ENCODE data around the gene RPL27A. TPM values are rescaled to one million over a fixed set of nuclear protein-coding genes. Genes with fewer than 3 reads are reported as not detected.

RPL27A gene
- total RNA-seq, 1 experiment from 2014 or later = 1,103 TPM

DNA sequence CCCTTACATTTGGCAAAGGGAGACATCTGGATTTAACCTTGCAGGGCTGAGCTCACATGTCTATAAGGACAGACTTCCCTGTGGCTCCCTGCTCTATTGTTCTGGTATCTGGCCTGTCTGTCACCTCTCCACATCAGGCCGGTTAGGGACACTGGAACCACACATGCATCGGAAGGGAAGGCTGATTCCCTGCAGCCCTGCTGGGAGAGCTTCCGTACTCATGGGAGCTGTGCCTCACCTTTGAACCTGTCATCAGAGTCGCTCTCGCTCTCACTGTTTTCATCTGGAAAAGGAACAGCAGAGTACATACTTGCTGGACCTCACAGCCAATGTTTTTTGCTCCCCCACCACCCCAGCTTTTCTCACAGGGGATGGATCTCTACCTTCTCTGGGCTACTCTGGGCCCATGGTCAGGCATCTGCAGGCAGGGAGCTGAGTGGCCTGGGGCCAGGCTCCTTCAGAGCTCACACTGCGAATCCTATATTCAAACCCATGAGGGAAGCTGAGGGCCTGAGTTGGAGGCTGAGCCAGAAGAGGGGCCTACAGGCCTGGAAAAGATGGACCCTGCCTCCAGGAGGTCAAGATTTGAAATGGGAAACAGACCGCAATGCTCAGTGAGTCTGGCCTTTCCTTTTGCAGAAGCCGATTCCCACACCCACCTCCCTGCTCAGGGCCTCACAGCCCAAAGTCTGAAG, 31.3 kb downstream of the RPL27A start:
- POLR2A ChIA-PET = no interaction called here
- peaks cover 16% of the 10 kb centered on the region for H3K36me3 Mint-ChIP-seq
- no peak for DNase-seq (ENCODE audit: low spot score)
- TF ChIP-seq PRRX2 (CRISPR knock-in tag; IDR thresholded peaks at IDR 0.05) (no peak), JAZF1 (CRISPR knock-in tag; IDR thresholded peaks at IDR 0.05) (no peak), FOXK1 (CRISPR knock-in tag; IDR thresholded peaks at IDR 0.05) (no peak), MXD4 (CRISPR knock-in tag; IDR thresholded peaks at IDR 0.05; ENCODE audit: borderline replicate concordance) (no peak), SMAD4 (CRISPR knock-in tag; IDR thresholded peaks at IDR 0.05) (no peak), ZNF317 (CRISPR knock-in tag; IDR thresholded peaks at IDR 0.05; ENCODE audit: borderline replicate concordance, low read depth) (no peak), EMX1 (CRISPR knock-in tag; IDR thresholded peaks at IDR 0.05) (no peak), JUN (CRISPR knock-in tag; IDR thresholded peaks at IDR 0.05) (no peak), CBFB (CRISPR knock-in tag; IDR thresholded peaks at IDR 0.05; ENCODE audit: low read depth) (no peak)
- TF ChIP-seq, protein P1, sequence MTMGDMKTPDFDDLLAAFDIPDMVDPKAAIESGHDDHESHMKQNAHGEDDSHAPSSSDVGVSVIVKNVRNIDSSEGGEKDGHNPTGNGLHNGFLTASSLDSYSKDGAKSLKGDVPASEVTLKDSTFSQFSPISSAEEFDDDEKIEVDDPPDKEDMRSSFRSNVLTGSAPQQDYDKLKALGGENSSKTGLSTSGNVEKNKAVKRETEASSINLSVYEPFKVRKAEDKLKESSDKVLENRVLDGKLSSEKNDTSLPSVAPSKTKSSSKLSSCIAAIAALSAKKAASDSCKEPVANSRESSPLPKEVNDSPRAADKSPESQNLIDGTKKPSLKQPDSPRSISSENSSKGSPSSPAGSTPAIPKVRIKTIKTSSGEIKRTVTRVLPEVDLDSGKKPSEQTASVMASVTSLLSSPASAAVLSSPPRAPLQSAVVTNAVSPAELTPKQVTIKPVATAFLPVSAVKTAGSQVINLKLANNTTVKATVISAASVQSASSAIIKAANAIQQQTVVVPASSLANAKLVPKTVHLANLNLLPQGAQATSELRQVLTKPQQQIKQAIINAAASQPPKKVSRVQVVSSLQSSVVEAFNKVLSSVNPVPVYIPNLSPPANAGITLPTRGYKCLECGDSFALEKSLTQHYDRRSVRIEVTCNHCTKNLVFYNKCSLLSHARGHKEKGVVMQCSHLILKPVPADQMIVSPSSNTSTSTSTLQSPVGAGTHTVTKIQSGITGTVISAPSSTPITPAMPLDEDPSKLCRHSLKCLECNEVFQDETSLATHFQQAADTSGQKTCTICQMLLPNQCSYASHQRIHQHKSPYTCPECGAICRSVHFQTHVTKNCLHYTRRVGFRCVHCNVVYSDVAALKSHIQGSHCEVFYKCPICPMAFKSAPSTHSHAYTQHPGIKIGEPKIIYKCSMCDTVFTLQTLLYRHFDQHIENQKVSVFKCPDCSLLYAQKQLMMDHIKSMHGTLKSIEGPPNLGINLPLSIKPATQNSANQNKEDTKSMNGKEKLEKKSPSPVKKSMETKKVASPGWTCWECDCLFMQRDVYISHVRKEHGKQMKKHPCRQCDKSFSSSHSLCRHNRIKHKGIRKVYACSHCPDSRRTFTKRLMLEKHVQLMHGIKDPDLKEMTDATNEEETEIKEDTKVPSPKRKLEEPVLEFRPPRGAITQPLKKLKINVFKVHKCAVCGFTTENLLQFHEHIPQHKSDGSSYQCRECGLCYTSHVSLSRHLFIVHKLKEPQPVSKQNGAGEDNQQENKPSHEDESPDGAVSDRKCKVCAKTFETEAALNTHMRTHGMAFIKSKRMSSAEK (CRISPR knock-in tag; IDR thresholded peaks at IDR 0.05; ENCODE audit: borderline replicate concordance) = no peak
- TF ChIP-seq, protein P2, sequence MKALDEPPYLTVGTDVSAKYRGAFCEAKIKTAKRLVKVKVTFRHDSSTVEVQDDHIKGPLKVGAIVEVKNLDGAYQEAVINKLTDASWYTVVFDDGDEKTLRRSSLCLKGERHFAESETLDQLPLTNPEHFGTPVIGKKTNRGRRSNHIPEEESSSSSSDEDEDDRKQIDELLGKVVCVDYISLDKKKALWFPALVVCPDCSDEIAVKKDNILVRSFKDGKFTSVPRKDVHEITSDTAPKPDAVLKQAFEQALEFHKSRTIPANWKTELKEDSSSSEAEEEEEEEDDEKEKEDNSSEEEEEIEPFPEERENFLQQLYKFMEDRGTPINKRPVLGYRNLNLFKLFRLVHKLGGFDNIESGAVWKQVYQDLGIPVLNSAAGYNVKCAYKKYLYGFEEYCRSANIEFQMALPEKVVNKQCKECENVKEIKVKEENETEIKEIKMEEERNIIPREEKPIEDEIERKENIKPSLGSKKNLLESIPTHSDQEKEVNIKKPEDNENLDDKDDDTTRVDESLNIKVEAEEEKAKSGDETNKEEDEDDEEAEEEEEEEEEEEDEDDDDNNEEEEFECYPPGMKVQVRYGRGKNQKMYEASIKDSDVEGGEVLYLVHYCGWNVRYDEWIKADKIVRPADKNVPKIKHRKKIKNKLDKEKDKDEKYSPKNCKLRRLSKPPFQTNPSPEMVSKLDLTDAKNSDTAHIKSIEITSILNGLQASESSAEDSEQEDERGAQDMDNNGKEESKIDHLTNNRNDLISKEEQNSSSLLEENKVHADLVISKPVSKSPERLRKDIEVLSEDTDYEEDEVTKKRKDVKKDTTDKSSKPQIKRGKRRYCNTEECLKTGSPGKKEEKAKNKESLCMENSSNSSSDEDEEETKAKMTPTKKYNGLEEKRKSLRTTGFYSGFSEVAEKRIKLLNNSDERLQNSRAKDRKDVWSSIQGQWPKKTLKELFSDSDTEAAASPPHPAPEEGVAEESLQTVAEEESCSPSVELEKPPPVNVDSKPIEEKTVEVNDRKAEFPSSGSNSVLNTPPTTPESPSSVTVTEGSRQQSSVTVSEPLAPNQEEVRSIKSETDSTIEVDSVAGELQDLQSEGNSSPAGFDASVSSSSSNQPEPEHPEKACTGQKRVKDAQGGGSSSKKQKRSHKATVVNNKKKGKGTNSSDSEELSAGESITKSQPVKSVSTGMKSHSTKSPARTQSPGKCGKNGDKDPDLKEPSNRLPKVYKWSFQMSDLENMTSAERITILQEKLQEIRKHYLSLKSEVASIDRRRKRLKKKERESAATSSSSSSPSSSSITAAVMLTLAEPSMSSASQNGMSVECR (CRISPR knock-in tag; IDR thresholded peaks at IDR 0.05; ENCODE audit: borderline replicate concordance) = no peak
- TF ChIP-seq, protein P3, sequence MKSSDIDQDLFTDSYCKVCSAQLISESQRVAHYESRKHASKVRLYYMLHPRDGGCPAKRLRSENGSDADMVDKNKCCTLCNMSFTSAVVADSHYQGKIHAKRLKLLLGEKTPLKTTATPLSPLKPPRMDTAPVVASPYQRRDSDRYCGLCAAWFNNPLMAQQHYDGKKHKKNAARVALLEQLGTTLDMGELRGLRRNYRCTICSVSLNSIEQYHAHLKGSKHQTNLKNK (CRISPR knock-in tag; IDR thresholded peaks at IDR 0.05) = no peak
- TF ChIP-seq, protein P4, sequence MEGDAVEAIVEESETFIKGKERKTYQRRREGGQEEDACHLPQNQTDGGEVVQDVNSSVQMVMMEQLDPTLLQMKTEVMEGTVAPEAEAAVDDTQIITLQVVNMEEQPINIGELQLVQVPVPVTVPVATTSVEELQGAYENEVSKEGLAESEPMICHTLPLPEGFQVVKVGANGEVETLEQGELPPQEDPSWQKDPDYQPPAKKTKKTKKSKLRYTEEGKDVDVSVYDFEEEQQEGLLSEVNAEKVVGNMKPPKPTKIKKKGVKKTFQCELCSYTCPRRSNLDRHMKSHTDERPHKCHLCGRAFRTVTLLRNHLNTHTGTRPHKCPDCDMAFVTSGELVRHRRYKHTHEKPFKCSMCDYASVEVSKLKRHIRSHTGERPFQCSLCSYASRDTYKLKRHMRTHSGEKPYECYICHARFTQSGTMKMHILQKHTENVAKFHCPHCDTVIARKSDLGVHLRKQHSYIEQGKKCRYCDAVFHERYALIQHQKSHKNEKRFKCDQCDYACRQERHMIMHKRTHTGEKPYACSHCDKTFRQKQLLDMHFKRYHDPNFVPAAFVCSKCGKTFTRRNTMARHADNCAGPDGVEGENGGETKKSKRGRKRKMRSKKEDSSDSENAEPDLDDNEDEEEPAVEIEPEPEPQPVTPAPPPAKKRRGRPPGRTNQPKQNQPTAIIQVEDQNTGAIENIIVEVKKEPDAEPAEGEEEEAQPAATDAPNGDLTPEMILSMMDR (IDR thresholded peaks at IDR 0.05) = no peak
- TF ChIP-seq, protein P5, sequence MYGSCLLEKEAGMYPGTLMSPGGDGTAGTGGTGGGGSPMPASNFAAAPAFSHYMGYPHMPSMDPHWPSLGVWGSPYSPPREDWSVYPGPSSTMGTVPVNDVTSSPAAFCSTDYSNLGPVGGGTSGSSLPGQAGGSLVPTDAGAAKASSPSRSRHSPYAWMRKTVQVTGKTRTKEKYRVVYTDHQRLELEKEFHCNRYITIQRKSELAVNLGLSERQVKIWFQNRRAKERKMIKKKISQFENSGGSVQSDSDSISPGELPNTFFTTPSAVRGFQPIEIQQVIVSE (CRISPR knock-in tag; IDR thresholded peaks at IDR 0.05; ENCODE audit: borderline replicate concordance) = no peak
- TF ChIP-seq, protein P6, sequence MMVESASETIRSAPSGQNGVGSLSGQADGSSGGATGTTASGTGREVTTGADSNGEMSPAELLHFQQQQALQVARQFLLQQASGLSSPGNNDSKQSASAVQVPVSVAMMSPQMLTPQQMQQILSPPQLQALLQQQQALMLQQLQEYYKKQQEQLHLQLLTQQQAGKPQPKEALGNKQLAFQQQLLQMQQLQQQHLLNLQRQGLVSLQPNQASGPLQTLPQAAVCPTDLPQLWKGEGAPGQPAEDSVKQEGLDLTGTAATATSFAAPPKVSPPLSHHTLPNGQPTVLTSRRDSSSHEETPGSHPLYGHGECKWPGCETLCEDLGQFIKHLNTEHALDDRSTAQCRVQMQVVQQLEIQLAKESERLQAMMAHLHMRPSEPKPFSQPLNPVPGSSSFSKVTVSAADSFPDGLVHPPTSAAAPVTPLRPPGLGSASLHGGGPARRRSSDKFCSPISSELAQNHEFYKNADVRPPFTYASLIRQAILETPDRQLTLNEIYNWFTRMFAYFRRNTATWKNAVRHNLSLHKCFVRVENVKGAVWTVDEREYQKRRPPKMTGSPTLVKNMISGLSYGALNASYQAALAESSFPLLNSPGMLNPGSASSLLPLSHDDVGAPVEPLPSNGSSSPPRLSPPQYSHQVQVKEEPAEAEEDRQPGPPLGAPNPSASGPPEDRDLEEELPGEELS (CRISPR knock-in tag; IDR thresholded peaks at IDR 0.05) = no peak
- TF ChIP-seq, protein P7, sequence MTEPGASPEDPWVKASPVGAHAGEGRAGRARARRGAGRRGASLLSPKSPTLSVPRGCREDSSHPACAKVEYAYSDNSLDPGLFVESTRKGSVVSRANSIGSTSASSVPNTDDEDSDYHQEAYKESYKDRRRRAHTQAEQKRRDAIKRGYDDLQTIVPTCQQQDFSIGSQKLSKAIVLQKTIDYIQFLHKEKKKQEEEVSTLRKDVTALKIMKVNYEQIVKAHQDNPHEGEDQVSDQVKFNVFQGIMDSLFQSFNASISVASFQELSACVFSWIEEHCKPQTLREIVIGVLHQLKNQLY (CRISPR knock-in tag; IDR thresholded peaks at IDR 0.05) = no peak
- TF ChIP-seq, protein P8, sequence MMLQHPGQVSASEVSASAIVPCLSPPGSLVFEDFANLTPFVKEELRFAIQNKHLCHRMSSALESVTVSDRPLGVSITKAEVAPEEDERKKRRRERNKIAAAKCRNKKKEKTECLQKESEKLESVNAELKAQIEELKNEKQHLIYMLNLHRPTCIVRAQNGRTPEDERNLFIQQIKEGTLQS (CRISPR knock-in tag; conservative IDR thresholded peaks at IDR 0.05) = no peak
- TF ChIP-seq, protein P9, sequence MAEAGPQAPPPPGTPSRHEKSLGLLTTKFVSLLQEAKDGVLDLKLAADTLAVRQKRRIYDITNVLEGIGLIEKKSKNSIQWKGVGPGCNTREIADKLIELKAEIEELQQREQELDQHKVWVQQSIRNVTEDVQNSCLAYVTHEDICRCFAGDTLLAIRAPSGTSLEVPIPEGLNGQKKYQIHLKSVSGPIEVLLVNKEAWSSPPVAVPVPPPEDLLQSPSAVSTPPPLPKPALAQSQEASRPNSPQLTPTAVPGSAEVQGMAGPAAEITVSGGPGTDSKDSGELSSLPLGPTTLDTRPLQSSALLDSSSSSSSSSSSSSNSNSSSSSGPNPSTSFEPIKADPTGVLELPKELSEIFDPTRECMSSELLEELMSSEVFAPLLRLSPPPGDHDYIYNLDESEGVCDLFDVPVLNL (CRISPR knock-in tag; IDR thresholded peaks at IDR 0.05; ENCODE audit: borderline replicate concordance, low read depth) = no peak
- TF ChIP-seq, protein P10, sequence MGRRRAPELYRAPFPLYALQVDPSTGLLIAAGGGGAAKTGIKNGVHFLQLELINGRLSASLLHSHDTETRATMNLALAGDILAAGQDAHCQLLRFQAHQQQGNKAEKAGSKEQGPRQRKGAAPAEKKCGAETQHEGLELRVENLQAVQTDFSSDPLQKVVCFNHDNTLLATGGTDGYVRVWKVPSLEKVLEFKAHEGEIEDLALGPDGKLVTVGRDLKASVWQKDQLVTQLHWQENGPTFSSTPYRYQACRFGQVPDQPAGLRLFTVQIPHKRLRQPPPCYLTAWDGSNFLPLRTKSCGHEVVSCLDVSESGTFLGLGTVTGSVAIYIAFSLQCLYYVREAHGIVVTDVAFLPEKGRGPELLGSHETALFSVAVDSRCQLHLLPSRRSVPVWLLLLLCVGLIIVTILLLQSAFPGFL (CRISPR knock-in tag; IDR thresholded peaks at IDR 0.05; ENCODE audit: borderline replicate concordance) = no peak

More for the DNA sequence above, 31.3 kb downstream of the RPL27A start:
- peaks cover 25% of the 10 kb centered on the region for H3K4me1 Mint-ChIP-seq
- CTCF ChIA-PET = no interaction called here
- no peak for ATAC-seq
- H3K27me3 Mint-ChIP-seq (ENCODE audit: low read depth) = no peaks in the 10 kb centered on the region
- no peaks in the 10 kb centered on the region for H3K9me3 Mint-ChIP-seq
- no peak overlapping the region for H3K27ac Mint-ChIP-seq
- H3K4me3 Mint-ChIP-seq = no peak overlapping the region
